ENCODE measurements around the gene TTC34.
"Not testable (repeated sequence)": the region's sequence is repeated elsewhere in the genome, so short reads cannot be mapped to it uniquely, and the experiment has no call there.

The TTC34 gene

DNA sequence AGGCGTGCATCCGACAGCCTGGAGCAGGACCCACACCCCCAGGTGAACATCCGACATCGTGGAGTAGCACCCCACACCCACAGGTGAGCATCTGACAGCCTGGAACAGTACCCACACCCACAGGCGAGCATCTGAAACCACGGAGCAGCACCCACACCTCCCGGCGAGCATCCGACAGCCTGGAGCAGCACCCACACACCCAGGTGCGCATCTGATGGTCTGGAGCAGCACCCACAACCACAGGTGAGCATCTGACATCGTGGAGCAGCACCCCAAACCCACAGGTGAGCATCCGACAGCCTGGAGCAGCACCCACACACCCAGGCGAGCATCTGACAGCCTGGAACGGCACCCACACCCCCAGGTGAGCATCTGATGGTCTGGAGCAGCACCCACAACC is 46.1 kb downstream of the TTC34 start:
- not testable (repeated sequence) for DNase-seq

DNA sequence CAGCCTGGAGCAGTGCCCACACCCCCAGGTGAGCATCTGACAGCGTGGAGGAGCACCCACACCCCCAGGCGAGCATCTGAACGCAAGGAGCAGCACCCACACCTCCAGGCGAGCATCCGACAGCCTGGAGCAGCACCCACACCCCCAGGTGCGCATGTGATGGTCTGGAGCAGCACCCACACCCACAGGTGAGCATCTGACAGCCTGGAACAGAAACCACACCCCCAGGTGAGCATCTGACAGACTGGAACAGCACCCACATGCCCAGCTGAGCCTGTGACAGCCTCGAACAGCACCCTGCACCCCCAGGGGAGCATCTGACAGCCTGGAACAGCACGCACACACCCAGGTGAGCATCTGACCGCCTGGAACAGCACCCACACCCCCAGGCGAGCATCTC is 46.9 kb downstream of the TTC34 start:
- DNase-seq: not testable (repeated sequence)

DNA sequence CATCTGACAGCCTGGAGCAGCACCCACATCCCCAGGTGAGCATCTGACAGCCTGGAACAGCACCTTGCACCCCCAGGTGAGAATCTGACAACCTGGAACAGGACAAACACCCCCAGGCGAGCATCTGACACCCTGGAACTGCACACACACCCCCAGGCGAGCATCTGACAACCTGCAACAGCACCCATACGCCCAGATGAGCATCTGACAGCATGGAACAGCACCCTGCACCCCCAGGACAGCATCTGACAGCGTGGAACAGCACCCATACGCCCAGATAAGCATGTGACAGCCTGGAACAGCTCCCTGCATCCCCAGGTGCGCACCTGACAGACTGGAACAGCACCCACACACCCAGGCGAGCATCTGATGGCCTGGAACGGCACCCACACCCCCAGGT is 49.0 kb downstream of the TTC34 start:
- not testable (repeated sequence) for DNase-seq

DNA sequence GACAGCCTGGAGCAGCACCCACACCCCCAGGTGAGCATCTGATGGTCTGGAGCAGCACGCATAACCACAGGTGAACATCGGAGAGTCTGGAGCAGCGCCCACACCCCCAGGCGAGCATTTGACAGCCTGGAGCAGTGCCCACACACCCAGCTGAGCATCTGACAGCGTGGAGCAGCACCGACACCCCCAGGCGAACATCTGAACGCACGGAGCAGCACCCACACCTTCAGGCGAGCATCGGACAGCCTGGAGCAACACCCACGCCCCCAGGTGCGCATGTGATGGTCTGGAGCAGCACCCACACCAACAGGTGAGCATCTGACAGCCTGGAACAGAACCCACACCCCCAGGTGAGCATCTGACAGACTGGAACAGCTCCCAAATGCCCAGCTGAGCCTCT is 49.6 kb downstream of the TTC34 start:
- DNase-seq: not testable (repeated sequence)

DNA sequence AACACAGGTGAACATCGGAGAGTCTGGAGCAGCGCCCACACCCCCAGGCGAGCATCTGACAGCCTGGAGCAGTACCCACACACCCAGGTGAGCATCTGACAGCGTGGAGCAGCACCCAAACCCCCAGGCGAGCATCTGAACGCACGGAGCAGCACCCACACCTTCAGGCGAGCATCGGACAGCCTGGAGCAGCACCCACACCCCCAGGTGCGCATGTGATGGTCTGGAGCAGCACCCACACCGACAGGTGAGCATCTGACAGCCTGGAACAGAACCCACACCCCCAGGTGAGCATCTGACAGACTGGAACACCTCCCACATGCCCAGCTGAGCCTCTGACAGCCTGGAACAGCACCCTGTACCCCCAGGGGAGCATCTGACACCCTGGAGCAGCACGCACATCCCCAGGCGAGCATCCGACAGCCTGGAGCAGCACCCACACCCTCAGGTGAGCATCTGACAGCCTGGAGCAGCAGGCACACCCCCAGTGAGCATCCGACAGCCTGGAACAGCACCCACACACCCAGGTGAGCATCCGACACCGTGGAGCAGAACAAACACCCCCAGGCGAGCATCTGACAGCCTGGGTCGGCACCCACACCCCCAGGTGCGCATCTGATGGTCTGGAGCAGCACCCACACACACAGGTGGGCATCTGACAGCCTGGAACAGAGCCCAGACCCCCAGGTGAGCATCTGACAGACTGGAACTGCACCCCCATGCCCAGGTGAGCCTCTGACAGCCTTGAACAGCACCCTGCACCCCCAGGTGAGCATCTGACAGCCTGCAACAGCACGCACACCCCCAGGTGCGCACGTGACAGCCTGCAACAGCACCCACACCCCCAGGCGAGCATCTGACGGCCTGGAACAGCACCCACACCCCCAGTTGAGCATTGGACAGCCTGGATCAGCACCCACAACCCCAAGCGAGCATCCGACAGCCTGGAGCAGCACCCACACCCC is 50.4 kb downstream of the TTC34 start:
- DNase-seq: not testable (repeated sequence)

DNA sequence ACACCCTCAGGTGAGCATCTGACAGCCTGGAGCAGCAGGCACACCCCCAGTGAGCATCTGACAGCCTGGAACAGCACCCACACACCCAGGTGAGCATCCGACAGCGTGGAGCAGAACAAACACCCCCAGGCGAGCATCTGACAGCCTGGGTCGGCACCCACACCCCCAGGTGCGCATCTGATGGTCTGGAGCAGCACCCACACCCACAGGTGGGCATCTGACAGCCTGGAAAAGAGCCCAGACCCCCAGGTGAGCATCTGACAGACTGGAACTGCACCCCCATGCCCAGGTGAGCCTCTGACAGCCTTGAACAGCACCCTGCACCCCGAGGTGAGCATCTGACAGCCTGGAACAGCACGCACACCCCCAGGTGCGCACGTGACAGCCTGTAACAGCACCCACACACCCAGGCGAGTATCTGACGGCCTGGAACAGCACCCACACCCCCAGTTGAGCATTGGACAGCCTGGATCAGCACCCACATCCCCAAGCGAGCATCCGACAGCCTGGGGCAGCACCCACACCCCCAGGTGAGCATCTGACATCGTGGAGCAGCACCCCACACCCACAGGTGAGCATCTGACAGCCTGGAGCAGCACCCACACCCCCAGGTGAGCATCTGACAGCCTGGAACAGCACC is 51.3 kb downstream of the TTC34 start:
- not testable (repeated sequence) for DNase-seq

DNA sequence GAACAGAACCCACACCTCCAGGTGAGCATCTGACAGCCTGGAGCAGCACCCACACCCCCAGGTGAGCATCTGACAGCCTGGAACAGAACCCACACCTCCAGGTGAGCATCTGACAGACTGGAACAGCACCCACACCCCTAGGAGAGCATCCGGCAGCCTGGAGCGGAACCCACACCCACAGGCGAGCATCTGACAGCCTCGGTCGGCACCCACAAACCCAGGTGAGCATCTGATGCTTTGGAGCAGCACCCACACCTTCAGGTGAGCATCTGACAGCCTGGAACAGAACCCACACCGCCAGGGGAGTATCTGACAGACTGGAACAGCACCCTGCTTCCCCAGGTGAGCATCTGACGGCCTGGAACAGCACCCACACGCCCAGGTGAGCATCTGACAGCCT is 52.9 kb downstream of the TTC34 start:
- DNase-seq: not testable (repeated sequence)

DNA sequence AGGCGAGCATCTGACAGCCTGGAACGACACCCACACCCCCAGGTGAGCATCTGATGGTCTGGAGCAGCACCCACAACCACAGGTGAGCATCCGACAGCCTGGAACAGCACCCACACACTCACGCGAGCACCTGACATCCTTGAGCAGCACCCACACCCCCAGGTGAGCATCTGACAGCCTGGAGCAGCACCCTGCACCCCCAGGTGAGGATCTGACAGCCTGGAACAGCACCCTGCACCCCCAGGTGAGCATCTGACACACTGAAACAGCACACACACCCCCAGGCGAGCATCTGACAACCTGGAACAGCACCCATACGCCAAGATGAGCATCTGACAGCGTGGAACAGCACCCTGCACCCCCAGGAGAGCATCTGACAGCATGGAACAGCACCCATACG is 106.7 kb downstream of the TTC34 start:
- not testable (repeated sequence) for DNase-seq

DNA sequence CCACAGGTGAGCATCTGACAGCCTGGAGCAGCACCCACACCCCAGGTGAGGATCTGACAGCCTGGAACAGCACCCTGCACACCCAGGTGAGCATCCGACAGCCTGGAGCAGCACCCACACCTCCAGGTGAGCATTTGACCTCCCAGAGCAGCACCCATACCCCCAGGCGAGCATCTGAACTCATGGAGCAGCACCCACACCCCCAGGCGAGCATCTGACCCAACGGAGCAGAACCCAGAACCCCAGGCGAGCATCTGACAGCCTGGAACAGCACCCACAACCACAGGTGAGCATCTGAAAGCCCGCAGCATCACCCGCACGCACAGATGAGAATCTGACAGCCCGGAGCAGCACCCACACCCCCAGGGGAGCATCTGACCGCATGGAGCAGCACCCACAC is 111.3 kb downstream of the TTC34 start:
- DNase-seq: not testable (repeated sequence)

DNA sequence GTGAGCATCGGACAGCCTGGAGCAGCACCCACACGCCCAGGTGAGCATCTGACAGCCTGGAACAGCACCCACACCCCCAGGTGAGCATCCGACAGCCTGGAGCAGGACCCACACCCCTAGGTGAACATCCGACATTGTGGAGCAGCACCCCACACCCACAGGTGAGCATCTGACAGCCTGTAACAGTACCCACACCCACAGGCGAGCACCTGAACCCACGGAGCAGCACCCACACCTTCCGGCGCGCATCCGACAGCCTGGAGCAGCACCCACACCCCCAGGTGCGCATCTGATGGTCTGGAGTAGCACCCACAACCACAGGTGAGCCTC is 113.2 kb downstream of the TTC34 start:
- DNase-seq: not testable (repeated sequence)

DNA sequence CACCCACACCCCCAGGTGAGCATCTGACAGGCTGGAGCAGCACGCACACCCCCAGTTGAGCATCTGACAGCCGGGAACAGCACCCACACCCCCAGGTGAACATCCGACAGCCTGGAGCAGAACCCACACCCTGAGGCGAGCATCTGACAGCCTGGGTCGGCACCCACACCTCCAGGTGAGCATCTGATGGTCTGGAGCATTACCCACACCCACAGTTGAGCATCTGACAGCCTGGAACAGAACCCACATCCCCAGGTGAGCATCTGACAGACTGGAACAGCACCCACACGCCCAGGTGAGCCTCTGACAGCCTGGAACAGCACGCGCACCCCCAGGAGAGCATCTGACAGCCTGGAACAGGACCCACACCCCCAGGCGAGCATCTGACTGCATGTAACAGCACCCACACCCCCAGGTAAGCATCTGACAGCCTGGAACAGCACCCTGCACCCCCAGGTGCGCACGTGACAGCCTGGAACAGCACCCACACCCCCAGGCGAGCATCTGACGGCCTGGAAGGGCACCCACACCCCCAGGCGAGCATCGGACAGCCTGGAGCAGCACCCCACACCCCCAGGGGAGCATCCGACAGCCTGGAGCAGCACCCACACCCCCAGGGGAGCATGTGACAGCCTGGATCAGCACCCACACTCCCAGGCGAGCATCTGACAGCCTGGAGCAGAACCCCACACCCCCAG is 113.7 kb downstream of the TTC34 start:
- not testable (repeated sequence) for DNase-seq

DNA sequence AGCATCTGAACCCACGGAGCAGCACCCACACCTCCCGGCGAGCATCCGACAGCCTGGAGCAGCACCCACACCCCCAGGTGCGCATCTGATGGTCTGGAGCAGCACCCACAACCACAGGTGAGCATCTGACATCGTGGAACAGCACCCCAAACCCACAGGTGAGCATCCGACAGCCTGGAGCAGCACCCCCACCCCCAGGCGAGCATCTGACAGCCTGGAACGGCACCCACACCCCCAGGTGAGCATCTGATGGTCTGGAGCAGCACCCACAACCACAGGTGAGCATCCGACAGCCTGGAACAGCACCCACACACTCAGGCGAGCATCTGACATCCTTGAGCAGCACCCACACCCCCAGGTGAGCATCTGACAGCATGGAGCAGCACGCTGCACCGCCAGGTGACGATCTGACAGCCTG is 114.3 kb downstream of the TTC34 start:
- not testable (repeated sequence) for DNase-seq

DNA sequence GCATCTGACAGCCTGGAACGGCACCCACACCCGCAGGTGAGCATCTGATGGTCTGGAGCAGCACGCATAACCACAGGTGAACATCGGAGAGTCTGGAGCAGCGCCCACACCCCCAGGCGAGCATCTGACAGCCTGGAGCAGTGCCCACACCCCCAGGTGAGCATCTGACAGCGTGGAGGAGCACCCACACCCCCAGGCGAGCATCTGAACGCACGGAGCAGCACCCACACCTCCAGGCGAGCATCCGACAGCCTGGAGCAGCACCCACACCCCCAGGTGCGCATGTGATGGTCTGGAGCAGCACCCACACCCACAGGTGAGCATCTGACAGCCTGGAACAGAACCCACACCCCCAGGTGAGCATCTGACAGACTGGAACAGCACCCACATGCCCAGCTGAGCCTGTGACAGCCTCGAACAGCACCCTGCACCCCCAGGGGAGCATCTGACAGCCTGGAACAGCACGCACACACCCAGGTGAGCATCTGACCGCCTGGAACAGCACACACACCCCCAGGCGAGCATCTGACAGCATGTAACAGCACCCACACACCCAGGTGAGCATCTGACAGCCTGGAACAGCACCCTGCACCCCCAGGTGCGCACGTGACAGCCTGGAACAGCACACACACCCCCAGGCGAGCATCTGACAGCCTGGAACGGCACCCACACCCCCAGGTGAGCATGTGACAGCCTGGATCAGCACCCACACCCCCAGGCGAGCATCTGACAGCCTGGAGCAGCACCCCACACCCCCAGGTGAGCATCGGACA is 115.2 kb downstream of the TTC34 start:
- DNase-seq: not testable (repeated sequence)

DNA sequence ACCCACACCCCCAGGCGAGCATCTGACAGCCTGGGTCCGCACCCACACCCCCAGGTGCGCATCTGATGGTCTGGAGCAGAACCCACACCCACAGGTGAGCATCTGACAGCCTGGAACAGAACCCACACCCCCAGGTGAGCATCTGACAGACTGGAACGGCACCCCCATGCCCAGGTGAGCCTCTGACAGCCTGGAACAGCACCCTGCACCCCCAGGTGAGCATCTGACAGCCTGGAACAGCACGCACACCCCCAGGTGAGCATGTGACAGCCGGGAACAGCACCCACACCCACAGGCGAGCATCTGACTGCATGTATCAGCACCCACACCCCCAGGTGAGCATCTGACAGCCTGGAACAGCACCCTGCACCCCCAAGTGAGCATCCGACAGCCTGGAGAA is 115.8 kb downstream of the TTC34 start:
- DNase-seq: not testable (repeated sequence)

DNA sequence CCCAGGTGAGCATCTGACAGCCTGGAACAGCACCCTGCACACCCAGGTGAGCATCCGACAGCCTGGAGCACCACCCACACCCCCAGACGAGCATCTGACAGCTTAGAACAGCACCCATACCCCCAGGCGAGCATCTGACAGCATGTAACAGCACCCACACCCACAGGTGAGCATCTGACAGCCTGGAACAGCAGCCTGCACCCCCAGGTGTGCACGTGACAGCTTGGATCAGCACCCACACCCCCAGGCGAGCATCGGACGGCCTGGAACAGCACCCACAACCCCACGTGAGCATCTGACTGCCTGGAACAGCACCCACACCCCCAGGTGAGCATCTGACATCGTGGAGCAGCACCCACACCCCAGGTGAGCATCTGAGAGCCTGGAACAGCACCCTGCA is 116.6 kb downstream of the TTC34 start:
- DNase-seq: not testable (repeated sequence)

DNA sequence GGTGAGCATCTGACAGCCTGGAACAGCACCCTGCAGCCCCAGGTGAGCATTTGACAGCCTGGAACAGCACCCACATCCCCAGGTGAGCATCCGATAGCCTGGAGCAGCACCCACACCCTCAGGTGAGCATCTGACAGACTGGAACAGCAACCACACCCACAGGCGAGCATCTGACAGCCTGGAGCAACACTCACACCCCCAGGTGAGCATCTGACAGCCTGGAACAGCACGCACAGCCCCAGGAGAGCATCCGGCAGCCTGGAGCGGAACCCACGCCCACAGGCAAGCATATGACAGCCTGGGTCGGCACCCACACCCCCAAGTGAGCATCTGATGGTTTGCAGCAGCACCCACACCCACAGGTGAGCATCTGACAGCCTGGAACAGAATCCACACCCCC is 117.5 kb downstream of the TTC34 start:
- not testable (repeated sequence) for DNase-seq

DNA sequence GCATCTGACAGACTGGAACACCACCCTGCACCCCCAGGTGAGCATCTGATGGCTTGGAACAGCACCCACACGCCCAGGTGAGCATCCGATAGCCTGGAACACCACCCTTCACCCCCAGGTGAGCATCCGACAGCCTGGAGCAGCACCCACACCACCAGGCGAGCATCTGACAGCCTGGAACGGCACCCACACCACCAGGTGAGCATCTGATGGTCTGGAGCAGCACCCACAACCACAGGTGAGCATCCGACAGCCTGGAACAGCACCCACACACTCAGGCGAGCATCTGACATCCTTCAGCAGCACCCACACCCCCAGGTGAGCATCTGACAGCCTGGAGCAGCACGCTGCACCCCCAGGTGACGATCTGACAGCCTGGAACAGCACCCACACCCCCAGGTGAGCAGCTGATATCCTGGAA is 118.2 kb downstream of the TTC34 start:
- not testable (repeated sequence) for DNase-seq

DNA sequence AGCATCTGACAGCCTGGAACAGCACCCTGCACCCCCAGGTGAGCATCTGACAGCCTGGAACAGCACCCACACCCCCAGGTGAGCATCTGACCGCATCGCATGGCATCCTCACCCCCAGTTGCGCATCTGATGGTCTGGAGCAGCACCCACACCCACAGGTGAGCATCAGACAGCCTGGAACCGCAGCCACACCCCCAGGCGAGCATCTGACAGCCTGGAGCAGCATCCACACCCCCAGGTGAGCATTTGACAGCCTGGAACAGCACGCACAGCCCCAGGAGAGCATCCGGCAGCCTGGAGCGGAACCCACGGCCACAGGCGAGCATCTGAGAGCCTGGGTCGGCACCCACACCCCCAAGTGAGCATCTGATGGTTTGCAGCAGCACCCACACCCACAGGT is 118.6 kb downstream of the TTC34 start:
- not testable (repeated sequence) for DNase-seq

DNA sequence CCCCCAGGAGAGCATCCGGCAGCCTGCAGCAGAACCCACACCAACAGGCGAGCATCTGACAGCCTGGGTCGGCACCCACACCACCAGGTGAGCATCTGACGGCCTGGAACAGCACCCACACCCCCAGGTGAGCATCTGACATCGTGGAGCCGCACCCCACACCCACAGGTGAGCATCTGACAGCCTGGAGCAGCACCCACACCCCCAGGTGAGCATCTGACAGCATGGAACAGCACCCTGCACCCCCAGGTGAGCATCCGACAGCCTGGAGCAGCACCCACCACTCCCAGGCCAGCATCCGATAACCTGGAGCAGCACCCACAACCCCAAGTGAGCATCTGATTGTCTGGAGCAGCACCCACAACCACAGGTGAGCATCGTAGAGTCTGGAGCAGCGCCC is 124.8 kb downstream of the TTC34 start:
- not testable (repeated sequence) for DNase-seq

DNA sequence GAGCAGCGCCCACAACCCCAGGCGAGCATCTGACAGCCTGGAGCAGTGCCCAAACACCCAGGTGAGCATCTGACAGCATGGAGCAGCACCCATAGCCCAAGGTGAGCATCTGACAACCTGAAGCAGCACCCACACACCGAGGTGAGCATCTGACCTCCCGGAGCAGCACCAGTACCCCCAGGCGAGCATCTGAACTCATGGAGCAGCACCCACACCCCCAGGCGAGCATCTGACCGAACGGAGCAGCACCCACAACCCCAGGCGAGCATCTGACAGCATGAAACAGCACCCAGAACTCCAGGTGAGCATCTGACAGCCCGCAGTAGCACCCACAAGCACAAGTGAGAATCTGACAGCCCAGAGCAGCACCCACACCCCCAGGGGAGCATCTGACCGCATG is 129.8 kb downstream of the TTC34 start:
- not testable (repeated sequence) for DNase-seq

DNA sequence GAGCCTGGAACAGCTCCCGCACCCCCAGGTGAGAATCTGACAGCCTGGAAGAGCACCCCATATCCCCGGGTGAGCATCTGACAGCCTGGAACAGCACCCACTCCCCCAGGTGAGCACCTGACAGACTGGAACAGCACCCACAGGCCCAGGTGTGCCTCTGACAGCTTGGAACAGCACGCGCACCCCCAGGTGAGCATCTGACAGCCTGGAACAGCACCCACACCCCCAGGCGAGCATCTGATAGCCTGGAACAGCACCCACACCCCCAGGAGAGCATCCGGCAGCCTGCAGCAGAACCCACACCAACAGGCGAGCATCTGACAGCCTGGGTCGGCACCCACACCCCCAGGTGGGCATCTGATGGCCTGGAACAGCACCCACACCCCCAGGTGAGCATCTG is 141.7 kb downstream of the TTC34 start:
- DNase-seq: not testable (repeated sequence)

DNA sequence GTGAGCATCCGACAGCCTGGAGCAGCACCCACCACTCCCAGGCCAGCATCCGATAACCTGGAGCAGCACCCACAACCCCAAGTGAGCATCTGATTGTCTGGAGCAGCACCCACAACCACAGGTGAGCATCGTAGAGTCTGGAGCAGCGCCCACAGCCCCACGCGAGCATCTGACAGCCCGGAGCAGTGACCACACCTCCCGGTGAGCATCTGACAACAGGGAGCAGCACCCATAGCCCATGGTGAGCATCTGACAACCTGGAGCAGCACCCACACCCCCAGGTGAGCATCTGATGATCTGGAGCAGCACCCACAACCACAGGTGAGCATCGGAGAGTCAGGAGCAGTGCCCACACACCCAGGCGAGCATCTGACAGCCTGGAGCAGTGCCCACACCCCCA is 143.6 kb downstream of the TTC34 start:
- not testable (repeated sequence) for DNase-seq

DNA sequence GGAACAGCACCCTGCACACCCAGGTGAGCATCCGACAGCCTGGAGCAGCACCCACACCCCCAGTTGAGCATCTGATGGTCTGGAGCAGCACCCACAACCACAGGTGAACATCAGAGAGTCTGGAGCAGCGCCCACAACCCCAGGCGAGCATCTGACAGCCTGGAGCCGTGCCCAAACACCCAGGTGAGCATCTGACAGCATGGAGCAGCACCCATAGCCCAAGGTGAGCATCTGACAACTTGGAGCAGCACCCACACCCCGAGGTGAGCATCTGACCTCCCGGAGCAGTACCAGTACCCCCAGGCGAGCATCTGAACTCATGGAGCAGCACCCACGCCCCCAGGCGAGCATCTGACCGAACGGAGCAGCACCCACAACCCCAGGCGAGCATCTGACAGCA is 144.4 kb downstream of the TTC34 start:
- DNase-seq: not testable (repeated sequence)
